MM.1S (cell line): ENCODE data around the gene SLC4A8.

Experiments
- EZH2 ChIP-seq: fragments of 300-600 bp; sonication (generic); optimal IDR thresholded peaks from 2 replicates; pipeline ENCODE3; 2017; ENCODE audit warnings: low read depth, mild to moderate bottlenecking, antibody characterized with exemption, low read length, mixed read lengths
- EZH2phosphoT487 ChIP-seq: fragments of 300-600 bp; sonication (generic); IDR thresholded peaks from 2 replicates; pipeline ENCODE4 v1.6.1; 2018; ENCODE audit warnings: antibody characterized with exemption, low read length
- TF ChIP-seq, protein P1 (sequence below): fragments of 300-600 bp; sonication (generic); IDR thresholded peaks from 2 replicates; pipeline ENCODE4 v1.5.1; 2016; ENCODE audit warnings: antibody characterized with exemption, low read length, mixed read lengths

DNA sequence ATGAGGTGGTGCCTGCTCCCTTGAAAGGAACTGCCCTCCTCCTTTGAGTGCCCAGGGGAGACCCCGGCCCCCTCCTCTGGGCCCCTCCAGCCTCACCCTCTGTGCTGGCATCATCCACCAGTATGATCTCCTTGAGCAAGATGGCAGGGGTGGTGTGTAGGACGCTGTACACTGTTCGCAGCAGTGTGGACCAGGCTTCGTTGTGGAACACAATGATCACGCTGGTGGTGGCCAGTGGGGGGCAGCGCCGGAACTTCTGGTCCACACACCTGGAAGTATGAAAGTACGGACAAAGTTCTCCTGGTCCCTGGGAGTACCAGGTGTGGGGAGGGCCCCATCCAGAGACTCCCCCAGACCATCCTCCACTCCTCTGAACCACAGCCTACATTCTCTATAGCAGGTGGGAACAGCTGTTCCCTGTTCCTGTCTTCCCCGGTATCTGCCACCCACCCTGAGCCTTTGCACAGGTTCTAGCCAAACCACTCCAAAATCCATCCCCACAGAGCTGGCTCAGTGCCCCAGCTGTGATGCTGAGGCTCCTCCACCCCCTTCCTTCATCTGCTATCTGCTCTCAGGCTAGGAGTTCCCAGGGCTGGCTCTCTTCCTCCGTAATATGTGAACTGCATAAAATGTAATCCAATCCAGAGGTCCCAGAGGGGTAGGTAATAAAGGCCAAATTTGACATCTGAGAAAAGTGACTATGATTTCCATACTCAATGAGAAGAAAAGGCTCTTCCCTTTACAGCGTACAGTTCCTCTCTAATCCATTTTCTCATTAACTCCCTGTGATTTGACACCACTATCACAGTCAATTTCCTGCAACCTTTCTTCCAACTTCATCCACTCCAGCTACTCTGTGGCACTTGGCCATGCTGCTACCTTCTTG, 47.3 kb upstream of the SLC4A8 start:
- TF ChIP-seq, protein P1, sequence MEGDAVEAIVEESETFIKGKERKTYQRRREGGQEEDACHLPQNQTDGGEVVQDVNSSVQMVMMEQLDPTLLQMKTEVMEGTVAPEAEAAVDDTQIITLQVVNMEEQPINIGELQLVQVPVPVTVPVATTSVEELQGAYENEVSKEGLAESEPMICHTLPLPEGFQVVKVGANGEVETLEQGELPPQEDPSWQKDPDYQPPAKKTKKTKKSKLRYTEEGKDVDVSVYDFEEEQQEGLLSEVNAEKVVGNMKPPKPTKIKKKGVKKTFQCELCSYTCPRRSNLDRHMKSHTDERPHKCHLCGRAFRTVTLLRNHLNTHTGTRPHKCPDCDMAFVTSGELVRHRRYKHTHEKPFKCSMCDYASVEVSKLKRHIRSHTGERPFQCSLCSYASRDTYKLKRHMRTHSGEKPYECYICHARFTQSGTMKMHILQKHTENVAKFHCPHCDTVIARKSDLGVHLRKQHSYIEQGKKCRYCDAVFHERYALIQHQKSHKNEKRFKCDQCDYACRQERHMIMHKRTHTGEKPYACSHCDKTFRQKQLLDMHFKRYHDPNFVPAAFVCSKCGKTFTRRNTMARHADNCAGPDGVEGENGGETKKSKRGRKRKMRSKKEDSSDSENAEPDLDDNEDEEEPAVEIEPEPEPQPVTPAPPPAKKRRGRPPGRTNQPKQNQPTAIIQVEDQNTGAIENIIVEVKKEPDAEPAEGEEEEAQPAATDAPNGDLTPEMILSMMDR, result no peak
- TF ChIP-seq EZH2phosphoT487, result no peak
- TF ChIP-seq EZH2, result no peak
